Activated CD4-positive, CD25-positive, alpha-beta regulatory T cell (primary cell): ENCODE measurements around the gene AUH.

ENCODE experiments used
- DNase-seq, 4 experiments: peaks; one replicate each; lab custom pipeline; 2025; lab: John Stamatoyannopoulos, UW

AUH gene

DNA sequence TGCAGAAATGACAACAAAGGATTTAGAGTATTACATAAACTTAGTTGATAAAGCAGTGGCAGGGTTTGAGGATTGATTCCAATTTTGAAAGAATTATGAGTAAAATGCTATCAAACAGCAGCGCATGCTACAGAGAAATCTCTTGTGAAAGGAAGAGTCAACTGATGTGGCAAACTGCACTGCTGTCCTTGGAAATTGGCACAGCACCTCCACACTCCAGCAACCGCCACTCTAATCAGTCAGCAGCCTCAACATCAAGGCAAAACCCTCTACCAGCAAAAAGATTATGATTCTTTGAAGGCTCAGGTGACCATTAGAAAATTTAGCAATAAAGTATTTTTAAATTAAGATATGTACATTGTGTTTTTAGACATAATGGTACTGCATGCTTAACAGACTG, 66.4 kb downstream of the AUH start:
- DNase-seq: no peak

DNA sequence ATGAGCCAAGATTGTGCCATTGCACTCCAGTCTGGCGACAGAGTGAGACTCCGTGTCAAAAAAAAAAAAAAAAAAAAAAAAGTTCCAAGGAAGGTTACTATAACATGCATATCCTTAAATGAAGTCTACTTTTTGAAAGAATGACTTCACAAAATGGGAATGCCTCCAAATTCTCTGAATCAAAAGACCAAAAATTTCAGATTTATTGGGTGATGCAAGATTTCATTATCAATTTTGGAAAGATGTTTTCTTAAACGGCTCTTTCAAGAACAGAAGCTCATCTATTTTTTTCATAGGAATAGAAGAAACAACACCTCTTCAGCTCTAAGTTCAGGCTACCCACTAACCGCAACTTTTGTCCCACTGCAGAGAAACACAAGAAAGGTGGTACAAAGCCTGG, 69.9 kb downstream of the AUH start:
- DNase-seq: no peak

DNA sequence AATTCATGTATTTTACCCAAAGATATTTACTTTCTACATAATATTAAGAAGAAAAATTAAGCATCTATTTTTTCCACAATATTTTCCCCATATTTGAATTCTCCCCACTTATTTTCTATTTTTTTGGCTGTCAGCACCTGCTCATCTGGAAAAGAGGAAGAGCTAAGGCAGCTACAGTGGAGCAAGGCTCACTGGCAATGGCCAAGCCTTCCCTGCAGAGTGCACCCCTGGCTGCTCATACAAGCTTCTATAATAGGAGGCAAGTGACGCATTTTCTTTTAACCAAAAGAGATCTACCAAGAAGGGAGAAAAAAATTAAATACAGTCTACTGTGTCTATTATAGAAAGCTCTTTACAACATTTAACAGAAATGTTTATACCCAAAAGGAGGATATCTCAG, 72.5 kb downstream of the AUH start:
- no peak for DNase-seq

DNA sequence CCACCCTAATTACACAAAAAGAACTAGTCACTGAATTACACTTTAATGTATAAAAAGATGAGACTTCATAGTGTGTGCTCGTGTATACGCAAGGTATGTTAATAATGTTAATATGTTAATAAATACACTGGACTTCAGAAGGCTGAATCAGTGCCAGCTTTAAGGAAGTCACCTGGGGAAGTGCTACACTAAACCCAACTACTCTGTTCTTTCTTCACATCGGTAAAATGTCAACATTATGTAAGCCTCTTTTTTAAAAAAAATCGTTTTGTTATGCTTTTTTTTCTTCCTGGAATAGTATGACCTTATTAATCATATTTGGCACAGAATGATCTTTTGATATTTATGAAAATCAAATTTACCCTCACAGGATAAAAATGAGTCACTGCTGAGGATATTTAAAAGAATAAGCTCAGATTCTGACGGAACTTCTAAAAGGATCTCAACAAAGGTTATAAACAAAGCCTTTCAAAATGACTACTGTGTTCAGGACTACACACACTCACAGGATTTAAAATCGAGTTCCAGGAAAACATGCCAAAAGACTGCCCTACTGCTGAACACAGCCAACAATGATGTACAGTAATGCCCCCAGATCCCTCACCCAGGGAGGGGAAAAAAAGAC, 75.9 kb downstream of the AUH start:
- no peak for DNase-seq

- no peak for DNase-seq
Observed at GRCh38 chr9:91282292-91282691, 79.4 kb downstream of the AUH start.

- no peak for DNase-seq
Observed at GRCh38 chr9:91279296-91280204, 82.2 kb downstream of the AUH start.

DNA sequence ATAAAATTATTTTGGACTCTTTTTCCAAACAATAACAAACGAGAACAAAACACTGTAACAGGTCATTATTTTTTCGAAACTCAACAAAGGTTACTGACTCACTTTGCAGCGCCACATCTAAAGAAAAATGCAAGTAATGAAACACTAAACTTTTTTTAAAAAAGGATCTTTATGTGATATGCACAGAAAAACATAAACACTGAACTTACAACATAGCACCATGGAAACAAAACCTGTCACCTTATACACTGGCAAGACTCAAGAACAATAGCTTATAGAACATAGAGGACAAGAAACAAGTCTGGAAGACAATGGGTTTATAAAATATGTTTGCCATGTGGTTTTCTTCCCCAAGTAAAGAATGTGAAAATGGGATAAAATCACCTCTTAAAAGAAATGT, 85.2 kb downstream of the AUH start:
- no peak for DNase-seq

DNA sequence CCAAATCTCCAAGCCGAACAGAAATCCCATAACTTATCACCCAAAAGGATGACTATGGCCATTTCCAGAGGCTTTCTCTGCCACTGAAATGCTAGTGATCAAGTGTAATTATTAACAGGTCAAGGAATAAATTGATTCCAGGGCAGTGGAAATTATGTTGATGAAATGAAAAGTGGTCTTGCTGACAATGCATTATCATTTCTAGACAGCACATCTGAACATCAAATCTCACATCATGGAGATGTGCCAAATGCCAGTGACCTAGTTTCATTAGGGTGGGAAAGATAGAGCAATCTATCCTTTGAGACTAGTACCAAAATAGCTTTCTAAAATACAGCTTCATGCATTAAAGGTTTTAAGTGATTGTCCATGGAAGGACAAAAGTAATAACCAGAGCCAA, 86.1 kb downstream of the AUH start:
- DNase-seq: no peak

- no peak for DNase-seq
Observed at GRCh38 chr9:91274949-91275492, 86.7 kb downstream of the AUH start.

DNA sequence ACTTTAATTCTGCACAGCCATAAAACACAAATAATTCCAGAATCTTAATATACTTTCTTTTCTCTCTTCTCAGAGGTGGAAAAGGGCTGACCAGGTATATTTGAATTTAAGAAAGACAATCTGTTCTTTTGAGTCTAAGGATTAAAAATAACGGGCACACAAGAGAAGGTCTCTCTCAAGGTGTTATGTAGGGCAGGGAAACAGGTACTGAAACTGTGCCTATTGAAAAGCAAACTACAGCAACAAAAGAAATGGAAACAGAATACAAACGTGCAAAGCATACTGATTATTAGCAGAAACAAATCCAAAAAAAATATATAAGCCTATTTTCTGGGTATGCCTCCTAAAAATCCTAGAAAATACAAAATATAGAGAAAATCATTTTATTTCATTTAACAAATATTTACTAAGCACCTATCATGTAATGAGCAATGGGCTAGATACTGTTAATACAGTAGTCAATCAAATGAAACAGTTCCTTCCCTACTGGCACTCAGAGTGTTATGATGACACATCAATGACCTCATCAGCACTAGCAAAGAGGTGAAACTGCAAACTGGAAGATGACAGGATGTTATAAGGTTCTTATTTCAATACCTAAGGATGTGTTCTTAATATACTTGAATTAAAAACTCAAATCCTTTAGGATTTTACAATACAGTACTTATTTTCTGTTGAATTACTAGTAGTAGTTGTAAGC, 87.7 kb downstream of the AUH start:
- DNase-seq: no peak

DNA sequence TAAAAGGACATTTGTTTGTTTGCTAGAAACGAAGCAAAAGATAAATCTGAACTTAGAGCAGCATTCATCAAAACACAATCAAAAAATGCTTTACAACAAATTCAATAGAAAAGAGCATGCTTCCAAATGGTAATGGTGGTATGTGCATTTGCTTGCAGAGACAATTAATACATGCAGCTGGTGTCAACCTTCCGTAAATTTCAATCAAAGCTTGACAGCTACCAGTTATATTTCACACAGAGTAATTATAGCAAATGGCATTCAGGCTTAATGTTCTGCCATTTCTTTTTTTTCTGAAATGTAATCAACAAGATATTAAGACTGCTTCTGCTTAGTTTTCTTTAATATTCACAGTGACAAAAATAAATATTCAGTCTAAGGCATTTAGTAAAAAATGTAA, 90.6 kb downstream of the AUH start:
- DNase-seq: no peak

DNA sequence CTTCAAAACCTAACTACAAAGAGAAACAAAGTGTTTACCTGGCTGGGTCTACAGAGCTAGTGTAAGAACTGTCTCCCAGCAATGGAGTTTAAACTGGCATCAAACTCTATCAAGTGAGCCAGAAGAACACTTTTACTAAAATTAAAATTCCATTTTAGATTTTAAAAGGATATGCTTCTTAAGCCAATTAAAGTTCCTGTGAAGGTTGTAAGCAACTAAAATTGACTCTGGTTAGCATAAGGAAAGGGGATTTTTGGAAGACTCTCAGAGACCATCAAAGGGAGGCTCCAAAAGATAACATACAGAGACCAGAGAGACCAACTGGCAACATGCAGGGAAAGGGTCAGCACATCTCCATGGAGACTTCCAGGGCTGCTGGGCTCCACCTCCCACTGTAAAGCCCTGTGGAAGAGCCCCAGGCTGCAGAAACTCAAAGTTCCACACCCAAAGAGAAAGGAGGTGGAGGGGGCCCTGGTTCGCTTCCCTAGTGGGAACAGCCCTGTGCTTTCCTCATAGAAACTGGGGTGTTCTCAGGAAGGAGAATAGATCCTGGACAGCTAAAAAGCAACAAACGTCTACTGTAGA, 91.7 kb downstream of the AUH start:
- no peak for DNase-seq

GRCh38 chr9:91266448-91266847, 95.3 kb downstream of the AUH start:
- DNase-seq: no peak

DNA sequence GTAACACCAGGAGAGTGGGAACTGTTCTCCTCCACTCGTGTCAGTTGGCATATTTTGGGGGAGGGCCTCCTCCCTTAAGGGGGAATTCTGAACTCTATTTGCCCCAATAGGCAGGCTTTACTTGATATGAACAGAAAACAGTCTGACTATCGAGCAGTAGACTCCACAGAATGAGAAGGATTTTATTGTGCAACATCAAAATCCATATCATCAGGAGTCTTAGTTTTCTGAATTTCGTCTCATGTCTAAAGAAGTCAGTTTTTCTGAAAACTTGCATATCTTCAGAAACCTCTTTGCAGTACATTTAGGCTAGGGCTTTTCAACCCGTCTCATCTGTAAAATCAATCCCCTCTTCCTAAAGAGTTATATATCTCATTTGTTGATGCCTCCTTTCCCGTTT, 96.2 kb downstream of the AUH start:
- DNase-seq: no peak

- DNase-seq: no peak
Observed at GRCh38 chr9:91261417-91261816, 100.3 kb downstream of the AUH start.

GRCh38 chr9:91259162-91259561, 102.6 kb downstream of the AUH start:
- no peak for DNase-seq

- DNase-seq: no peak
Observed at GRCh38 chr9:91258451-91258850, 103.3 kb downstream of the AUH start.

DNA sequence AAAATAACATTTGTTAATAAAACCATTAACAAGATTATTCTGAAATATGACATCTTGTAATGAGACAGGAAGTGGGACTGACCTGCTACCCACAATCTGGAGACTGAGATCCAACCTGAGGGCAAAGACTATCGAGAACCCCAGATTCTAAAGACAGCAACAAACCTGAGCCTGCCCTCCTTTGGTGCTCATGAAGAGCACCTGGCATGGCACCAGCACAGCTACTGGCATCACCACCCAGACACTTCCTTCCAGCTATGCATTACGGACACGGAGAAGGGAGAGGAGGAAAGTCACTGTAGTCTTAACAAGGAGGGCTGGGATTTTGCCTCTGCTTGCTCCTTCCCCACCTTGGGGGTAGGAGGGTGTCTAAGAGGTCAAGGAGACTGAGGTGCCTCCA, 105.5 kb downstream of the AUH start:
- no peak for DNase-seq

DNA sequence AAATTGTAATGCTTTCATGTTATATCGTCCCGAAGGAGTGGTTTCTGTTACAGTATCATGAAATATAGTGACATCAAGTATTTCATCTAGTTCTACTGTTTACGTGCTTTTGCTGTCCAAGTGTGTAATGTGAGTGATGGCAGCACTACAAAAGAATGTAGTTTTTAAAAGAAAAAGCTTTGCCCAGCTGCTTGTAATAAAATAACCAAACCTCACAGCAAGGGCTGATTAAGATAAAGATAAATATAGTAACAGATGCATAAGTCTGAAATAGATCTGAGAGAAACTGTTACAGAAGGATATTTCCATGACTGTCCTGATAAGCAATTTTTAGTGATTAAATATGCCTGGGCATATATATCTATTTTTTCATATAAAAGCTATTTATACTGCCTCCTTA, 106.4 kb downstream of the AUH start:
- DNase-seq: no peak

GRCh38 chr9:91253488-91253887, 108.2 kb downstream of the AUH start:
- no peak for DNase-seq

DNA sequence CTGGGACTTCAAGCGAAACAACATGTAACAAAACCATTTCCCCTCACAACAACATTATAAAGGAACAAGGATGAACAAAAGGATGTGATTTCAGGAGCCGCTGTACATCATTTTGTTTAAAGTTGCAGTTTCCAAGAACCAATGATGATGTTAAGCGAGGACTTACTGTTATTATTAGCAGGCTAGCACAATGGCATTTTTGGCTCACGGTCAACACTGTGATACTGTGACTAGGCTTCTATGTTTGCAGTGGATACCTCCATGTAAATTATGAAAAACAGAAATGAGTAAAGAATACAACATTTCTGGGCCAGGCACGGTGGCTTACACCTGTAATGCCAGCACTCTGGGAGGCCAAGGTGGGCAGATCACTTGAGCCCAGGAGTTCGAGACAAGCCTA, 113.0 kb downstream of the AUH start:
- no peak for DNase-seq

DNA sequence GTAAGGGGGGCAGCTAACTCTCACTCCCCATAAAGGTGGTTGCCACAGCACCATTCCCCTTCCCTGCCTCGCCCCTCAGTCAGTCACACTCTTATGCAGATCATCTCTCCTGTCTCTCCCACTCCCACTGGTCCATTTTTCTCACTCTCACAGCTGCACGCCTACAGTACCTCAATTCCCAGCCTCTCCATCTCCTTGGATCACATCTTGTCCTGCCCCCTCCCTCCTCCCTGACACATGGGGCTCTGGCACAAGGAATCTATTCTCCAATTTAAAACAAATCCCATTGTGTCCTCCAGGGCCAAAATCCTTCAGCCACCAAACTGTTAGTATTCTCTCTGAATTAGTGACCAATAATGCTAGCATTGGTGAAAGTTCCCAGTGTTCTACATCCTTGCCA, 114.4 kb downstream of the AUH start:
- no peak for DNase-seq
